K562 treated with DMSO at 1 percent for 48 hours (cell line): Measurements from ENCODE around the gene EOMES. TPM values are rescaled to one million over a fixed set of nuclear protein-coding genes. Genes with fewer than 3 reads are reported as not detected.

Source experiments
- total RNA-seq: library from RNA; unstranded; fragments of 300-600 nt; gene quantifications from 2 replicates; pipeline ENCODE4 v1.2.3, GENCODE V29; 2022; ENCODE audit warnings: low replicate concordance; ENCODE audit errors: extremely low read depth

EOMES gene
- not detected in 2 replicates for total RNA-seq

DNA sequence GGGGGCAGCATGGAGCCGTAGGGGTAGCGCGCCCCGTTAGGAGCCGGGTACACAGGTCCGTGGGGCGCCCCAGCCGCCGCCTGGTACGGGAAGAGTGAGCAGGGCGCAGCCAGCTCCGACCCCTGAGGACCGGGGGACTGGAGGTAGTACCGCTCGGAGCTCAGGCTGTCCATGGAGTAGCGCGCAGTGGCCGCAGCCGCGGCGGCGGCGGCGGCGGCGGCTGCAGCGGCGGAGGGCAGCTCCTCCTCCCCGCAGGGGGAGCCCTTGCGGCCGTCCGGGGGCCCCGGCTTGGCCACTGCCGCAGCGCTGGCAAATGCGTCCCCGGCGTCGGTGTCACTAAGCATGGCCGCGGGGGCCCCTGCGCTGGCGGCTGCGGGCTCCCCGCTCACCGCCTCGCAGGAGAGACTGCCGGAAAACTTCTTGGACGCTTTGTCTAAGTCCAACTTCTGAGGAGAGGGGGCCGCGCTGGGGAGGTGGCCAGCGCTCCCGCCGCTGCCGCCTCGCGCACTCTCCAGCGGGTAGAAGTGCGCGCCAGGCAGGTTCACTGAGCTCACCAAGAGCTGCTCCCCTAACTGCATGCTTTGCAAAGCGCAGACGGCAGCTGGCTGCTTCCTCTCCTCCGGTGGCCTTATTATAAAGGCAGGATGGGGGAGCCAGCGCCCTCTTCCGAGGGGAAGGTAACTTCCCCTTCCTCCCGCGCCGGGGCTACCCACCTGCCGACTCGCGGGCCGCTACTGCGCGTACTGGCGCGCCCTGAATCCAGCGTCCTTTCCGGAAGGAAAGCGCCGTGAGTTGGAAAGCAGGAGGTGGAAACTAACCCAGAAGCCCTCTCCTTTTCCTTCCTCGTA is at the start of gene EOMES:
TSS of gene EOMES (minus strand) at position 607 of the 848 bp plus-strand sequence. CDS start at position 578, 29 bp downstream.

Other genes with a start within 250 kb of the EOMES start
- gene SLC4A7, start 237.9 kb downstream of the EOMES start, total RNA-seq, result not detected in 2 replicates